Measurements from ENCODE around the gene HOXC10.

Gene HOXC10

DNA sequence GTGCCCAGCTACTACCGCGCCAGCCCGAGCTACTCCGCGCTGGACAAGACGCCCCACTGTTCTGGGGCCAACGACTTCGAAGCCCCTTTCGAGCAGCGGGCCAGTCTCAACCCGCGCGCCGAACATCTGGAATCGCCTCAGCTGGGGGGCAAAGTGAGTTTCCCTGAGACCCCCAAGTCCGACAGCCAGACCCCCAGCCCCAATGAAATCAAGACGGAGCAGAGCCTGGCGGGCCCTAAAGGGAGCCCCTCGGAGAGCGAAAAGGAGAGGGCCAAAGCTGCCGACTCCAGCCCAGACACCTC, 697 bp downstream of the HOXC10 start:
- DNase-seq (ENCODE audit: low read depth): no peak
- TF ChIP-seq, protein P1, sequence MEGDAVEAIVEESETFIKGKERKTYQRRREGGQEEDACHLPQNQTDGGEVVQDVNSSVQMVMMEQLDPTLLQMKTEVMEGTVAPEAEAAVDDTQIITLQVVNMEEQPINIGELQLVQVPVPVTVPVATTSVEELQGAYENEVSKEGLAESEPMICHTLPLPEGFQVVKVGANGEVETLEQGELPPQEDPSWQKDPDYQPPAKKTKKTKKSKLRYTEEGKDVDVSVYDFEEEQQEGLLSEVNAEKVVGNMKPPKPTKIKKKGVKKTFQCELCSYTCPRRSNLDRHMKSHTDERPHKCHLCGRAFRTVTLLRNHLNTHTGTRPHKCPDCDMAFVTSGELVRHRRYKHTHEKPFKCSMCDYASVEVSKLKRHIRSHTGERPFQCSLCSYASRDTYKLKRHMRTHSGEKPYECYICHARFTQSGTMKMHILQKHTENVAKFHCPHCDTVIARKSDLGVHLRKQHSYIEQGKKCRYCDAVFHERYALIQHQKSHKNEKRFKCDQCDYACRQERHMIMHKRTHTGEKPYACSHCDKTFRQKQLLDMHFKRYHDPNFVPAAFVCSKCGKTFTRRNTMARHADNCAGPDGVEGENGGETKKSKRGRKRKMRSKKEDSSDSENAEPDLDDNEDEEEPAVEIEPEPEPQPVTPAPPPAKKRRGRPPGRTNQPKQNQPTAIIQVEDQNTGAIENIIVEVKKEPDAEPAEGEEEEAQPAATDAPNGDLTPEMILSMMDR (conservative IDR thresholded peaks at IDR 0.05; ENCODE audit: low read depth, low read length): no peak
- H3K4me3 ChIP-seq (ENCODE audit: low read depth, low read length): no peak overlapping the region

DNA sequence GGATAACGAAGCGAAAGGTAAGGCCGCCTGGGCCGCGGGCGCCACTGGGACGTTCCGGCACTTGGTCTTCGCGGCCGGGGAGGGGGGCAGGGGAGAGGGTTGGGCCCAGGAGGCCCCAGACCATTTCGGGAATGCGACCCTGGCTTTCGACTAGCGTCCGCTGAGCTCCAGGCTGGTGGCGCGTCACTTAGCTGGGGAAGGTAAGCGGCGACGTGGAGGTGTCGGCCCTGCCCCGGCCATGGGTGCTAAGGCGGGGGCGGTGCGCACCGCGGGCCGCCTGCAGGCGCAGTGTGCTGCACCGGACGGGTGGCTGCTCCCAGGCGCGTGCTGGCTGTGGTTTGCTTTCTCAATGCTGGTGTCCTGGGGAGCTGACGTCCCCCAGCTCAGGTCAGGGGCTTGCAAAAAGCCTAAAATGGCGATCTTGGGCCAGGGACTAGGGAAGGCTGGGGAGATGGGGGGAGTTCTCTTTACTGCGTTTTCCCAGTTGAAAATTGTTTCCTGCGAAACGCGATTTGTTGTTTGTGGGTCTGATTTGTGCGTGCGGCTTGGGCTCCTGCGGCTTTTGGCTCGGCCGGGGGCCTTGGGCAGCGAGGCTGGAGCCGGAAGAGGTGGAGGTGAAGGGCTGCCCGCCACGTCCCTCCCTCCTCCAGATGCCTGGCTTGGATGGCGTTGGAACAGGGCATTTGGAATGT, 1.2 kb downstream of the HOXC10 start:
- no peak overlapping the region for H3K4me3 ChIP-seq (ENCODE audit: low read depth, low read length)
- TF ChIP-seq, protein P1 (conservative IDR thresholded peaks at IDR 0.05; ENCODE audit: low read depth, low read length): no peak
- DNase-seq (ENCODE audit: low read depth): no peak

DNA sequence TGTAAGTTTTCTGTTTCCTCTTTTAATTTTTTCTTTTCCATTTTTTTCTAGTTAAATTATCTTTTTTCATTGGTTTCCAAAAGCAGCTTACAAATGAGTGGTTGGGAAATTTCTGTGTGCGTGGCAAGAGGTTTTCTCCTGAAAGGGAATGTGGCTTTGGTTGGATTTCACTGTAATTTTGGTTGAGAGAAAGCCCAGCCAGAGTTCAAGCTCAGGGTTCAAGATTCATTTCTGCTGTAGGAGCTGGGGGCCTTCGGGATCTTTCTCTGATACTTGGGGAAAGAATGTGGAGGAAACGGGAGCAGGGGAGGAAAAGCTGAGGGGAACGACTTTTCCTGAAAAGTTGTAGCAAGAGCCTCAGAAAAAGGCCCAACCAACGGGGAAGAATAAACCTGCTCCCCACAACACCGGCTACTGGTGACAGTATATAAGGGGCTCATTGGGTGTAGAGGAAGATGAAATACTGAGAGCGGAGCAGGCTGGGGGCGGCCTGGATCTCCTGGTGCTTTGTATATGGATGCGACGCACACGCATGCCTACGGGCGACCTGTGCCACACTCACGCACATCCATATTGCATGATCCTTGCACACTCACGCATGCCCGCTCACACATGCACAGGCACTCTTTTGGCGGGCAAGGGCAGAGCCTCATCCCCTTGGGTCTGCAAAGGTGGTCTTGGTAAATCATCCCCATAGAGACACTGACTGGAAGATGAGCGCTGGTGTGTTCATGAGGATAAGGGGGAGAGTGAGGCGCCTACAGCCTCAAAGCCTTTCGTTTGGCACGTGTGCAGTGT, 1.9 kb downstream of the HOXC10 start:
- DNase-seq (ENCODE audit: low read depth): no peak
- TF ChIP-seq, protein P1 (conservative IDR thresholded peaks at IDR 0.05; ENCODE audit: low read depth, low read length): no peak
- H3K4me3 ChIP-seq (ENCODE audit: low read depth, low read length): no peak overlapping the region

DNA sequence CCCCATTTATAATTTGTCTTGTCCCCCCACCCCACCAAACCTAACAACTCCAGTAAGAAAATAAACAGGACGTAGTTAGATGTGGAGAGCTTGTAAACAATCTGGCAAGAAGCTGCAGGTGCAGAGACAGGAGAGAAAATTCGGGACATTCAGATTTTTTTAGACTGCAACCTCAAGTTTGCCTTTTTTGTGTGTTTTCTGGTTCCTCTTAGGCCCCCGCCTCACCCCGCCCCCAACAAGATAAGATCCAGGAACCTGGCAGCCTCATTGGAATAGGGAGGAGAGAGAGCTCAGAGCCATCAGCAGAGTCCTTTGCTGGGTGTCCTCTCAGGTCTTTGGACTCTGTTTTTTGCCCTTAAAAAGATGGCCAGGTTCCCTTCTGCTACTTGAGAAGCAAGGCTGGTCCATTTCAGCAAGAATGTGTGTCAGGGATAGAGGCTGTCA, 2.9 kb downstream of the HOXC10 start:
- DNase-seq (ENCODE audit: low read depth): no peak
- no peak overlapping the region for H3K4me3 ChIP-seq (ENCODE audit: low read depth, low read length)
- TF ChIP-seq, protein P1 (conservative IDR thresholded peaks at IDR 0.05; ENCODE audit: low read depth, low read length): no peak

DNA sequence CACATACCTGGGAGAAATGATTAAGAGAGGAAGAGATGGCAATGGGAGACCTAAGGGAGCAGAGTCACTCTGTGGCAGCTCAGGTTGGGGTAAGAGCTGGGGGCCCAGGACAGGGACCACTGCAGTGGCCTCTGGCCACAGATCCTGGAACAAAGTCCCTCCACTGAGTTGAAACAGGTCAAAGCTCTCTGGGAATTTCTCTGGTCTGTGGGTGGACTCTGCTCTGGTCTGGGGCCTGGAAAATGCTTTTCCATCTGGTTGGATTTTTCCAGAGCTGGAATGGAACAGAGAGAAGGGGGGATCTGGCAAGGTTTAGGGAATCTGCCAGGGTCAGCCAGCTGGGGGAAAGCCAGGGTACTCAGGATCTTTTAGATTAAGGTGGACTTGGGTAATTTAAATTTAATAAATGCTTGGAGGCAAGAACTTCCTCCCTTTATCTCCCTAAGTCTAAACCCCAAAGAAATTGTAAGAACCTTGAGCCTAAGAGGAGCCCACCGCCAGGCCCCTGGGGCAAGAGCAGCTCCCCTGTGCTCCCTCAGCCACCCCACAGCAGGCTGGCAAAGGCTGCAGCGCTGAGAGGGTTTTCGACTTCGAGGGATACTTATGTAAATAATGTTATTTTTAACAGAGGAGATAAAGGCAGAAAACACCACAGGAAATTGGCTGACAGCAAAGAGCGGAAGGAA, 3.7 kb downstream of the HOXC10 start:
- DNase-seq (ENCODE audit: low read depth): no peak
- TF ChIP-seq, protein P1 (conservative IDR thresholded peaks at IDR 0.05; ENCODE audit: low read depth, low read length): no peak
- no peak overlapping the region for H3K4me3 ChIP-seq (ENCODE audit: low read depth, low read length)

DNA sequence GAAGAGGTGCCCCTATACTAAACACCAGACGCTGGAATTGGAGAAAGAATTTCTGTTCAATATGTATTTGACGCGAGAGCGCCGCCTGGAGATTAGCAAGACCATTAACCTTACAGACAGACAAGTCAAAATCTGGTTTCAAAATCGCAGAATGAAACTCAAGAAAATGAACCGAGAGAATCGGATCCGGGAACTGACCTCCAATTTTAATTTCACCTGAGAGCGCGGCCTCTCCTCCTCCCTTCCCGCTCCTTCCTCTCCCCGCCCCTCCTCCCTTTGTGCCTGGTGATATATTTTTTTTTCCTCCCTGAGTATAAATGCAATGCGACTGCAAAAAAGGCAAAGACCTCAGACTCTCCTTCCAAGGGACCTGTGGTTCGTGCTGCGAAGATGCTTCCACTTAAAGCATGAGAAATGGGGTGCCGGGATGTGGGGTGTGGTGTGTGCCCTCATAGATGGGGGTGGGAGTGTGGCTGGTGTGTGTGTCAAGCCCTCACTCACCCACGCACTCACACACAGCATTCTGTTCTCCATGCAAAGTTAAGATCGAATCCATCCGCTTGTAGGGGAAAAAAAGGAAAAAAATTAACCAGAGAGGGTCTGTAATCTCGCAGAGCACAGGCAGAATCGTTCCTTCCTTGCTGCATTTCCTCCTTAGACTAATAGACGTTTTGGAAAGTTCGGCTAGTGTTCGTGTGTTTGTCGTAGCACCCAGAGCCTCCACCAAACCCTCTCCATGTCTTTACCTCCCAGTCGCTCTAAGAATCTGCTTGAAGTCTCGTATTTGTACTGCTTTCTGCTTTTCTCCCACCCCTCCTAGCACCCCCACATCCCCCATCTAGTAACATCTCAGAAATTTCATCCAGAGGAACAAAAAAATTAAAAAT, 4.5 kb downstream of the HOXC10 start:
- peak; percentile 66 for DNase-seq (ENCODE audit: low read depth)
- TF ChIP-seq, protein P1 (conservative IDR thresholded peaks at IDR 0.05; ENCODE audit: low read depth, low read length): peak; percentile 64
- H3K4me3 ChIP-seq (ENCODE audit: low read depth, low read length): no peak overlapping the region
